Psoas muscle (tissue), 8 donors: ENCODE measurements around the gene AKR7A2. TPM values are rescaled to one million over a fixed set of nuclear protein-coding genes. Genes with fewer than 3 reads are reported as not detected.

Experiments used
- ATAC-seq, 4 donors: fragments of 200-7000 bp; cut with Tn5 transposase; one replicate each; pipeline ENCODE4 v1.9.1; 2020; ENCODE audit warnings: moderate library complexity in 3 of 4, mild to moderate bottlenecking in 2 of 4
- DNase-seq, 2 donors: peaks; one replicate each; pipeline ENCODE4 v3.0.0-alpha.2; 2020
- H3K27ac ChIP-seq: fragments of 200-600 bp; one replicate; pipeline ENCODE4 v1.8.0; 2022
- H3K27me3 ChIP-seq, 3 donors: fragments of 200-600 bp in 1 of 3; one replicate each; pipeline versions ENCODE4 v1.6.1 to v1.8.0; 2013 to 2022; ENCODE audit warnings: low read length in 2 of 3, mild to moderate bottlenecking in 2 of 3, moderate library complexity in 1 of 3; ENCODE audit not compliant: insufficient read depth in 3 of 3
- H3K36me3 ChIP-seq, 2 donors: fragments of 200-600 bp in 1 of 2; one replicate each; pipeline versions ENCODE4 v1.6.1 to v1.8.0; 2013 to 2022; ENCODE audit warnings: low read depth in 1 of 2, mild to moderate bottlenecking in 1 of 2, moderate library complexity in 1 of 2; ENCODE audit not compliant: insufficient read depth in 1 of 2
- H3K4me1 ChIP-seq: fragments of 200-600 bp; one replicate; pipeline ENCODE4 v1.8.0; 2022
- H3K4me3 ChIP-seq: fragments of 200-600 bp; one replicate; pipeline ENCODE4 v1.8.0; 2022; ENCODE audit warnings: mild to moderate bottlenecking
- H3K9me3 ChIP-seq: fragments of 200-600 bp; one replicate; pipeline ENCODE4 v1.8.0; 2022
- WGBS, 3 donors: extraction: QIAGEN DNeasy Blood & Tissue Kit; methylation state at CpG; one replicate each; pipeline versions ENCODE4 v1.1.6 to v1.1.7; 2013; 5-methylcytosine and 5-hydroxymethylcytosine counted together
- intact Hi-C, 2 donors: fragments of 100-400 bp; cut with DNase I; formaldehyde crosslinking; loops; one replicate each; pipeline versions ENCODE4 v1.11.0 to v1.14.2; 2022
- polyA plus RNA-seq, 3 donors: library from polyadenylated mRNA; stranded (reverse); fragments of 200-250 nt; gene quantifications; one replicate each; pipeline ENCODE4 v1.2.3, GENCODE V29; 2013
- total RNA-seq, 4 donors: library from RNA; stranded (reverse); fragmentation: NEBNext Ultra II Directional in 2 of 4; extraction: Animal tissue kit (Norgen Biotek cat#: 25700) in 2 of 4; gene quantifications; one replicate each; pipeline versions ENCODE4 v1.2.1 to v1.2.4, GENCODE V29; 2021 to 2023
- TF ChIP-seq, protein P1 (sequence below): fragments of 200-600 bp; IDR thresholded peaks from one replicate; pipeline ENCODE4 v1.8.0; 2022; ENCODE audit warnings: antibody characterized with exemption
- donor health status: healthy with polysubstance abuse.
- donor health status: DM: no; HTN: no; CAD: no; lungs with moderate emphysema.
- donor health status: Bipolar disorder and iron deficiency.
- donor health status: healthy.
- donor health status: DM: yes; HTN: yes; CAD: no.
- donor health status: DM: no; HTN: no; CAD: no.
- donor health status: DM: no; HTN: no; CAD: no.
- donor health status: DM: yes; HTN: yes; CAD: no.

AKR7A2 gene
- total and polyA plus RNA-seq, 7 donors, result 24.6 to 52.2 (median 30.3) TPM

DNA sequence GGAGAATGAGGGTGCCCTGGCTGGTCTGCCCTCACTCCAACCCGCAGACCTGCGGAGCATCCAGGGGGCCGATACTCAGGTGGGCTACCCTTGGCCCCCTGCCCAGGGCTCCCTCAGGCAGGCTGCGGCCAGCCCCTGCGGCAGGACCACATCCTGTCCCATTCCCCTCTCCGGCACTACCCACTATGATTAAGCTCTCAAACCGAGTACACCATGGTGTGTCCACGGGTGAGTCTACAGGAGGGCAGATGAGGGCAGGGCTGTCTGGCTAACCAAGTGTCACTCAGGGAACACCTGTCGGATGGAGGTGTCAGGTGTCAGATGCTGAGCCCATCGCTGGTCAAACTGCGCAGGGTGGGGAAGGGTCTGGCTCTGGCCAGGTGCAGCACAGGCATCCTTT lies 47.4 kb upstream of the AKR7A2 start:
- H3K27ac ChIP-seq, result no peak overlapping the region
- DNase-seq (no peak), ATAC-seq (peak in 1 of 4 donors; percentile 42)
- H3K4me3 ChIP-seq, result no peak overlapping the region
- H3K9me3 ChIP-seq, result no peaks in the 10 kb centered on the region
- peaks cover 9 to 30% of the 10 kb centered on the region in 2 donors for H3K36me3 ChIP-seq
- intact Hi-C loops, result no loop called here
- WGBS, 3 donors, result 75 to 87% (median 78%) methylated on average over 11 of the region's 11 CpGs
- H3K27me3 ChIP-seq, result no peaks in the 10 kb centered on the region
- H3K4me1 ChIP-seq, result peaks cover 17% of the 10 kb centered on the region
- TF ChIP-seq, protein P1, sequence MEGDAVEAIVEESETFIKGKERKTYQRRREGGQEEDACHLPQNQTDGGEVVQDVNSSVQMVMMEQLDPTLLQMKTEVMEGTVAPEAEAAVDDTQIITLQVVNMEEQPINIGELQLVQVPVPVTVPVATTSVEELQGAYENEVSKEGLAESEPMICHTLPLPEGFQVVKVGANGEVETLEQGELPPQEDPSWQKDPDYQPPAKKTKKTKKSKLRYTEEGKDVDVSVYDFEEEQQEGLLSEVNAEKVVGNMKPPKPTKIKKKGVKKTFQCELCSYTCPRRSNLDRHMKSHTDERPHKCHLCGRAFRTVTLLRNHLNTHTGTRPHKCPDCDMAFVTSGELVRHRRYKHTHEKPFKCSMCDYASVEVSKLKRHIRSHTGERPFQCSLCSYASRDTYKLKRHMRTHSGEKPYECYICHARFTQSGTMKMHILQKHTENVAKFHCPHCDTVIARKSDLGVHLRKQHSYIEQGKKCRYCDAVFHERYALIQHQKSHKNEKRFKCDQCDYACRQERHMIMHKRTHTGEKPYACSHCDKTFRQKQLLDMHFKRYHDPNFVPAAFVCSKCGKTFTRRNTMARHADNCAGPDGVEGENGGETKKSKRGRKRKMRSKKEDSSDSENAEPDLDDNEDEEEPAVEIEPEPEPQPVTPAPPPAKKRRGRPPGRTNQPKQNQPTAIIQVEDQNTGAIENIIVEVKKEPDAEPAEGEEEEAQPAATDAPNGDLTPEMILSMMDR, result no peak

- DNase-seq (no peak), ATAC-seq (no peak)
- H3K9me3 ChIP-seq, result no peaks in the 10 kb centered on the region
- H3K36me3 ChIP-seq, result peaks cover 15 to 36% of the 10 kb centered on the region in 2 donors
- intact Hi-C loops, result no loop called here
- TF ChIP-seq, protein P1, result no peak
- H3K27me3 ChIP-seq, result no peaks in the 10 kb centered on the region
- no peak overlapping the region for H3K27ac ChIP-seq
- no peak overlapping the region for H3K4me3 ChIP-seq
- WGBS, 3 donors, result 89 to 93% (median 92%) methylated on average over 8 of the region's 8 CpGs
- H3K4me1 ChIP-seq, result peaks cover 17% of the 10 kb centered on the region
These were observed 46.8 kb upstream of the AKR7A2 start for GRCh38 chr1:19358710-19359109.

GRCh38 chr1:19357299-19357986 lies 45.5 kb upstream of the AKR7A2 start:
- no peak for DNase-seq
- 83 to 90% (median 87%) methylated on average over 13 of the region's 13 CpGs for WGBS, 3 donors

GRCh38 chr1:19356266-19356665 lies 44.3 kb upstream of the AKR7A2 start:
- no peak overlapping the region for H3K4me3 ChIP-seq
- no peaks in the 10 kb centered on the region for H3K9me3 ChIP-seq
- DNase-seq (no peak), ATAC-seq (no peak)
- peaks cover 15% of the 10 kb centered on the region for H3K4me1 ChIP-seq
- no peaks in the 10 kb centered on the region for H3K27me3 ChIP-seq
- WGBS, 3 donors, result 75 to 90% (median 87%) methylated on average over 5 of the region's 5 CpGs
- intact Hi-C loops, result no loop called here
- H3K27ac ChIP-seq, result no peak overlapping the region
- peaks cover 15 to 61% of the 10 kb centered on the region in 2 donors for H3K36me3 ChIP-seq
- TF ChIP-seq, protein P1, result no peak

More at GRCh38 chr1:19357299-19357986, 45.5 kb upstream of the AKR7A2 start:
- intact Hi-C loops, result no loop called here
- no peak for ATAC-seq
- Histone ChIP-seq H3K4me1 (peaks cover 17% of the 10 kb centered on the region), H3K27me3 (no peaks in the 10 kb centered on the region), H3K27ac (no peak overlapping the region), H3K9me3 (no peaks in the 10 kb centered on the region), H3K4me3 (no peak overlapping the region), H3K36me3 (peaks cover 15 to 49% of the 10 kb centered on the region in 2 donors)
- TF ChIP-seq, protein P1, result no peak

GRCh38 chr1:19354531-19354981 lies 42.6 kb upstream of the AKR7A2 start:
- TF ChIP-seq, protein P1, result no peak
- Histone ChIP-seq H3K4me3 (no peak overlapping the region), H3K27me3 (no peaks in the 10 kb centered on the region), H3K36me3 (peaks cover 15 to 78% of the 10 kb centered on the region in 2 donors), H3K27ac (no peak overlapping the region), H3K4me1 (no peaks in the 10 kb centered on the region), H3K9me3 (no peaks in the 10 kb centered on the region)
- ATAC-seq (no peak), DNase-seq (no peak)
- 63 to 88% (median 80%) methylated on average over 6 of the region's 6 CpGs for WGBS, 3 donors
- intact Hi-C loops, result no loop called here
